ENCODE data around the gene AGAP3. TPM values are rescaled to one million over a fixed set of nuclear protein-coding genes. Genes with fewer than 3 reads are reported as not detected.

Gene AGAP3
- total and polyA plus RNA-seq, 4 donors = 75.9 to 194 (median 110) TPM

GRCh38 chr7:151179287-151179860, 93.1 kb downstream of the AGAP3 start:
- H3K27ac ChIP-seq (ENCODE audit: low read depth in 1 of 2, low read length in 1 of 2) = no peak overlapping the region
- no peak for ATAC-seq (ENCODE audit: insufficient read depth, low FRiP score)
- TF ChIP-seq CTCF (IDR thresholded peaks at IDR 0.05; ENCODE audit: control extremely low read depth, extremely low read depth) = no peak
- no peak overlapping the region for H3K4me3 ChIP-seq
- H3K9me3 ChIP-seq (ENCODE audit: control insufficient read depth in 4 of 4, insufficient read depth in 3 of 4, low read length in 3 of 4) = no peaks in the 10 kb centered on the region
- H3K4me1 ChIP-seq (ENCODE audit: control insufficient read depth in 5 of 5, insufficient read depth in 5 of 5, low read length in 5 of 5) = no peaks in the 10 kb centered on the region
- peaks cover 4 to 11% (median 4%) of the 10 kb centered on the region in 3 donors for H3K27me3 ChIP-seq (ENCODE audit: control insufficient read depth in 3 of 3, insufficient read depth in 3 of 3, low read length in 2 of 3)
- no peak for DNase-seq
- no peak overlapping the region for H3K9ac ChIP-seq (ENCODE audit: insufficient read depth in 1 of 2, low read length in 2 of 2)
- no peaks in the 10 kb centered on the region for H3K36me3 ChIP-seq (ENCODE audit: control insufficient read depth in 4 of 4, insufficient read depth in 4 of 4, low read length in 4 of 4)
- WGBS, 2 donors = 81 to 90% methylated on average over 8 of the region's 8 CpGs

- no peaks in the 10 kb centered on the region for H3K36me3 ChIP-seq (ENCODE audit: control insufficient read depth in 4 of 4, insufficient read depth in 4 of 4, low read length in 4 of 4)
- no peak overlapping the region for H3K27ac ChIP-seq (ENCODE audit: low read depth in 1 of 2, low read length in 1 of 2)
- no peak overlapping the region for H3K9ac ChIP-seq (ENCODE audit: insufficient read depth in 1 of 2, low read length in 2 of 2)
- no peak for TF ChIP-seq CTCF (IDR thresholded peaks at IDR 0.05; ENCODE audit: control extremely low read depth, extremely low read depth)
- 82 to 93% methylated on average over 4 of the region's 4 CpGs for WGBS, 2 donors
- ATAC-seq (ENCODE audit: insufficient read depth, low FRiP score) (no peak), DNase-seq (no peak)
- no peaks in the 10 kb centered on the region for H3K4me1 ChIP-seq (ENCODE audit: control insufficient read depth in 5 of 5, insufficient read depth in 5 of 5, low read length in 5 of 5)
- H3K4me3 ChIP-seq = no peak overlapping the region
- H3K27me3 ChIP-seq (ENCODE audit: control insufficient read depth in 3 of 3, insufficient read depth in 3 of 3, low read length in 2 of 3) = peaks cover 3 to 11% (median 4%) of the 10 kb centered on the region in 3 donors
- H3K9me3 ChIP-seq (ENCODE audit: control insufficient read depth in 4 of 4, insufficient read depth in 3 of 4, low read length in 3 of 4) = no peaks in the 10 kb centered on the region
These were observed 93.7 kb downstream of the AGAP3 start for GRCh38 chr7:151179946-151180345.

DNA sequence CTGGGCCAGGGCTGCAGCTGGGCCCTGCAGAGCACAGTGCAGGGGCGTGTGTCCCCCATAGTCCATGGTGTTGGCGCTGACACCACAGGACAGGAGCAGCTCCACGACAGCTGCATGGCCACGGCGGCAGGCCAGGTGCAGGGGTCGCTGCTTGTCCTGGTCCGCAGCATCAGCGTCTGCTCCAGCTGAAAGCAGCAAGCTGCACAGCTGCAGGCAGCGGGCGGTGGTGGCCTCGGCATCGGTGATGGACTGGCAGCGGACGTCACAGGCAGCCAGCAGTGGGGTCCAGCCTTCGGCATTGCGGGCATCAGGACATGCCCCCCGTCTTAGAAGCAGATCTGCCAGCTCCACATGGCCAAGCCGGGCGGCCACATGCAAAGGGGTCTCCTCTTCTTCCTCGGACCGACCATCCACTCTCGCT, 94.7 kb downstream of the AGAP3 start:
- ATAC-seq (ENCODE audit: insufficient read depth, low FRiP score) = no peak
- TF ChIP-seq CTCF (IDR thresholded peaks at IDR 0.05; ENCODE audit: control extremely low read depth, extremely low read depth) = no peak
- no peak for DNase-seq
- no peaks in the 10 kb centered on the region for H3K36me3 ChIP-seq (ENCODE audit: control insufficient read depth in 4 of 4, insufficient read depth in 4 of 4, low read length in 4 of 4)
- H3K9ac ChIP-seq (ENCODE audit: insufficient read depth in 1 of 2, low read length in 2 of 2) = no peak overlapping the region
- H3K4me1 ChIP-seq (ENCODE audit: control insufficient read depth in 5 of 5, insufficient read depth in 5 of 5, low read length in 5 of 5) = peaks cover 0 to 5% (median 0%) of the 10 kb centered on the region in 5 donors
- H3K27me3 ChIP-seq (ENCODE audit: control insufficient read depth in 3 of 3, insufficient read depth in 3 of 3, low read length in 2 of 3) = peaks cover 0 to 8% (median 0%) of the 10 kb centered on the region in 3 donors
- no peak overlapping the region for H3K4me3 ChIP-seq
- H3K27ac ChIP-seq (ENCODE audit: low read depth in 1 of 2, low read length in 1 of 2) = no peak overlapping the region
- no peaks in the 10 kb centered on the region for H3K9me3 ChIP-seq (ENCODE audit: control insufficient read depth in 4 of 4, insufficient read depth in 3 of 4, low read length in 3 of 4)
- WGBS, 2 donors = 83 to 89% methylated on average over 22 of the region's 22 CpGs
